Activated CD8-positive, alpha-beta memory T cell treated with anti-CD3 and anti-CD28 coated beads for 4 hours (primary cell): ENCODE data around the gene RMDN2.
"Not testable (repeated sequence)": the region's sequence is repeated elsewhere in the genome, so short reads cannot be mapped to it uniquely, and the experiment has no call there.

ENCODE experiments used
- DNase-seq, 2 donors: peaks; one replicate each; pipeline ENCODE4 v3.0.0-alpha.2; 2020; ENCODE audit warnings: low read depth in 2 of 2

Gene RMDN2

DNA sequence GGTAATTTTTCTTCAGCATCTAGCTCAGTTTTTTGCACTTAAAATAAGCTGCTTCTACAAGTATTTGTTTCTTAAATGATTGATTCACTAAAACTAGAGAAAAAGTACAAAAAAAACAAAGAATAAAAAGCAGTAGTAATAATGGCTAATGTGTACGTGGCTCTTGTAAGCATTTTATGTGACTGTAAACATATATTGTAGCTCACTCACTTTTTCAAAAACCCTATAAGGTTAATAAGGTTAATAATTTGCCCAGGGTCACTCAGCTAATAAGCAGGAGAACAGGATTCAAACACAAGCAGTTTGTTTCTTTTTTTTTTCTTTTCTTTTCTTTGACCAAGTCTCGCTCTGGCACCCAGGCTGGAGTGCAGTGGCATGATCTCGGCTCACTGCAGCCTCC is 67.5 kb downstream of the RMDN2 start:
- DNase-seq, result no peak

DNA sequence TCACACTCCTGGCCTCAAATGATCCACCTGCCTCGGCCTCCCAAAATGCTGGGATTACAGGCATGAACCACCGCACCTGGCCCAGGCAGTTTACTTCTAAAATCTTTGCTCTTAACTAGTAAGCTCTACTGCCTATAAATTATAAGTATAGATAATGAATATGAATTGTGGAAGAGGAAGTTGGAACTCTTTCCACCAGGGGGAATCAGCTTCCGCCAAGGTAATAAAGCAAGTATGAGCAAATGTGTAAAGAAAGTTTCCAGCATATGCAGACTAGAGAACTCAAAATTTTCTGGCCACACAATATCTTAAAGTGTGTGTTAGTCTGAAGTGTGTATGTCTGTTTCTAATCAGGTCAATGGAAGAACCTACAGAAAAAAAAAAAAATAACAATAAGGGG is 68.1 kb downstream of the RMDN2 start:
- no peak for DNase-seq

DNA sequence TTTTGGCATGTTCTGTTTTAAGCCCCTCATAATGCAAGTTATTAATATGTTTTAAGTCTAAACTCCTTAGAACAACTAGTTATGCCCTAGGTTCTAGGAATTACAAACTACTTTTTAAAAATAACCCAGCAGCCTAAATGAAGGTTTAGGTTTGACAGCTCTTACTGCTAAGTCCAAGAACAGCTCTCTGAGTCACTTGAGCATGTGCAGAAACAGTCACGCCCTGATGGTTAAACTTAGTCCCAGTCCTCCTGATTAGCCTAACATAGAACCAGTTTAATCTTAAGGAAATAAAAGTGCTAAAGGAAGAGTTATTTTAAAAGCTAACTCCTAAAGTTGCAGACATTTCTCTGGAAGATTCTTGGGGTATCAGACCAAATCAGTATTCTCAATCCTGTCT is 72.5 kb downstream of the RMDN2 start:
- no peak for DNase-seq

DNA sequence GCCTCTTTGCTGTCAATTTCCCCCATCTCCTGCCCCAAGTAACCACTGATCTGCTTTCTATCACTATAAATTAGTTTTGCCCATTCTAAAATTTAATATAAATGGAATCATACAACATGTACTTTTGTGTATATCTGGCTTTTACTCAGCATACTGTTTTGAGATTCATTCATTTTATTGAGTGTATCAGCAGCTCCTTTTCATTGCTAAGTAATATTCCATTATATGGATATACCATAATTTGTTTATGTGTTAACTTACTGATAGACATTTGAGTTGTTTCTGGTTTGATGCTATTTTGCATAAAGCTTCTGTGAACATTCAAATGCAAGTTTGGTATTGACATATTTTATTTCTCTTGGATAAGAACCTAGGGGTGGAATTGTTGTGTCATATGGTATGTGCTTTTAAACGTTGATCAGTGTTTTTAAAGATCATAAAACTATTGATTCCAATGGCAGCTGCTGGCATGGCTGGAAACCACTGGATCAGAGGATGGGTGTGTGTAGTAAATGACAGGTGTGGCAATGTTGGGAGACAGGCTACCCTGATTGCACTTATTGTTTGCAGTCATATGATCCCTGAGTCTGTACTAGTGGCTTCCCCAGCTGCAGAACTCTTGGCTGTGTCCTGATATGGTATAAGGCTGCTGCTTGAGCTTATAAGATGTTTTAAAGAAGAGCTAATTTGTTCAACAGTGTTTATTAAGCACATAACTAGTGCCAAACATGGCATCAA is 75.6 kb downstream of the RMDN2 start:
- DNase-seq, result no peak

DNA sequence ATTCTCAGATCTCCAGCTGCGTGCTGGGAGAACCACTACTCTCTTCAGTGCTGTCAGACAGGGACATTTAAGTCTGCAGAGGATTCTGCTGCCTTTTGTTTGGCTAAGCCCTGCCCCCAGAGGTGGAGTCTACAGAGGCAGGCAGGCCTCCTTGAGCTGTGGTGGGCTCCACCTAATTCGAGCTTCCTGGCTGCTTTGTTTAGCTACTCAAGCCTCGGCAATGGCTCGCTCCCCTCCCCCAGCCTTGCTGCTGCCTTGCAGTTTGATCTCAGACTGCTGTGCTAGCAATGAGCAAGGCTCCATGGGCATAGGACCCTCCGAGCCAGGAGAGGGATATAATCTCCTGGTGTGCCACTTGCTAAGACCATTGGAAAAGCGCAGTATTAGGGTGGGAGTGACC is 85.1 kb downstream of the RMDN2 start:
- DNase-seq, result not testable (repeated sequence)

DNA sequence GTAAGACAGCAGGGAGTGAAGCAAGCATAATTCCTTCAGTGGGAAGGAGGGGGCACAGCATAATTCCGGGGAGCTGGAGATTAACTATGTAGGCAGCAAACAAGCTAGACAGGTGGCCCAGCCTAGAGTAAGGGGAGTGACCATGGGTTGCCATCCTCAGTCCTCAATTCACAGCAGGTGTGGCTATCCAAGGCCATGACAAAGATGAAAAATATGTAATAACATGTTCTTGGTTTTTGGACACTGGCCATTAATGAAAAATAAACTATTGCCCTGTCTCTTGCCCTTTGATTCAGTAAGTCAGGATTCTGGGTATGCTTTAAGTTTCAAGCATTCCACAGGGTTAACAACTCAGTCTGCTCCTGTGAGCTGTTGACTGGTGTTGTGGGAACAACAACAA is 85.9 kb downstream of the RMDN2 start:
- no peak for DNase-seq

DNA sequence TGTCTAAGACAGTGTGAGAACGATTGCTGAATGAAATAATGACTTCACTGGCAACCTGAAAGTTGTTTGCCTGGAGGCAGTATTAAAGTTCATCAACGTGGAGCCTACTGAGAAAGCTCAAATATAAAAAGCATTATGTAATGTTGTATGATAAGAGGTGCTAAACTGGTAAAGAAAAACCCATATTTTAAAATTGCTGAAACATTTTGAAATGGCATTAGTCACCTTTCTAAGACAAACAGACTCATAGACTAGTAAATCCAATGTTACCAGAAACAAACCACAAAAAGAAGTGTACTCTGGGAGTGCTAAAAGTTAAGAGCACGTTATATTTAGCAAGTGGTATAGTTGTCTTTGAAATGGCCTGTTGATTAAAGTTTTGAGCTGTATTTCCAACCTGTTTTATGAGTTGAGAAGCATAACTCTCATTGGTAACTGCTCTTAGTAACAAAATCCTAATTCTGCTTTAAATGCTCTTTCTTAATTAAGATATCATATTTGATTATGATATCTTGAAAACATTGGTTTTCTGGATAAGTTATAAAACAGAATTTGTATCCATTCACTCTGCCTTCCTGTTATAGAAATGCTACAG is 88.2 kb downstream of the RMDN2 start:
- no peak for DNase-seq

DNA sequence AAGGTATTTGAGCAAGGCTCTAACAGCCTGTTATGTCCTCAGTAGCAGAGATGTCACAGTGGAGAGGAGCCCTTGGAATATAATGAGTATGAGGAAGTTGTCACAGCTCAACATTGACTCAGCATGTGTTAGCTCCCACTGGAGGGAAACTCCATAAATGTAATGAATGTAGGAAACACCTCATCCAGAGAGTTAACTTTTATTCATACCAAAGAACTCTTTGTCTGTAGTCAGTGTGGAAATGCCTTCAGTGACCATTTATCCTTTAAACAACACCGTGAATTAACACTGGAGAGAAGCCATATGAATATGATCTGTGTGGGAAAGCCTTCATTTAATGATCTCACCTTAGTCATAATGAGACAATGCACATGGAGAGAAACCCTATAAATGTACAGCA is 91.1 kb downstream of the RMDN2 start:
- no peak for DNase-seq

DNA sequence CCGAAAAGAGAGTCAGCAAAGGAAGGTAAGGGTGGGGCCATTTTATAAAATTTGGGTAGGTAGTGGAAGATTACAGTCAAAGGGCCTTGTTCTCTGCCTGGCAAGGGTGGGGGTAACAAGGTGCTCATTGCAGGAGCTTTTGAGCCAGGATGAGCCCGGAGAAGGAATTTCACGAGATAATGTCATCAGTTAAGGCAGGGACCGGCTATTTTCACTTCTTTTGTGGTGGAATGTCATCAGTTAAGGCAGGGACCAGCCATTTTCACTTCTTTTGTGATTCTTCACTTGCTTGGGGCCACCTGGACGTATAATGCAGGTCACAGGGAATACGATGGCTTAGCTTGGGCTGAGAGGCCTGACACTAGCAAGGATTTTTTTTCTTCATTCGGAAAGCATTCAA is 92.7 kb downstream of the RMDN2 start:
- no peak for DNase-seq

DNA sequence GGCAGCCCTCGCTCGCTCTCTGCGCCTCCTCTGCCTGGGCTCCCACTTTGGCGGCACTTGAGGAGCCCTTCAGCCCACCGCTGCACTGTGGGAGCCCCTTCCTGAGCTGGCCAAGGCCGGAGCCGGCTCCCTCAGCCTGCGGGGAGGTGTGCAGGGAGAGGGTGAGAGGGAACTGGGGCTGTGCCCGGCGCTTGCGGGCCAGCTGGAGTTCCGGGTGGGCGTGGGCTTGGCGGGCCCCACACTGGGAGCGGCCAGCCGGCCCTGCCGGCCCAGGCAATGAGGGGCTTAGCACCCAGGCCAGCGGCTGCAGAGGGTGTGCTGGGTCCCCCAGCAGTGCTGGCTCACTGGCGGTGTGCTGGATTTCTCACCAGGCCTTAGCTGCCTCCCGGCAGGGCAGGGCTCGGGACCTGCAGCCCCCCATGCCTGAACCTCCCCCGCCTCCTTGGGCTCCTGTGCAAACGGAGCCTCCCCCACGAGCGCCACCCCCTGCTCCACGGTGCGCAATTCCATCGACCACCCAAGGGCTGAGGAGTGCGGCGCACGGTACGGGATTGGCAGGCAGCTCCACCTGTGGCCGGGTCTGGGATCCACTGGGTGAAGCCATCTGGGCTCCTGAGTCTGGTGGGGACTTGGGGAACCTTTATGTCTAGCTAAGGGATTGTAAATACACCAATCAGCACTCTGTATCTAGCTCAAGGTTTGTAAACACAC is 95.4 kb downstream of the RMDN2 start:
- DNase-seq, result not testable (repeated sequence)

DNA sequence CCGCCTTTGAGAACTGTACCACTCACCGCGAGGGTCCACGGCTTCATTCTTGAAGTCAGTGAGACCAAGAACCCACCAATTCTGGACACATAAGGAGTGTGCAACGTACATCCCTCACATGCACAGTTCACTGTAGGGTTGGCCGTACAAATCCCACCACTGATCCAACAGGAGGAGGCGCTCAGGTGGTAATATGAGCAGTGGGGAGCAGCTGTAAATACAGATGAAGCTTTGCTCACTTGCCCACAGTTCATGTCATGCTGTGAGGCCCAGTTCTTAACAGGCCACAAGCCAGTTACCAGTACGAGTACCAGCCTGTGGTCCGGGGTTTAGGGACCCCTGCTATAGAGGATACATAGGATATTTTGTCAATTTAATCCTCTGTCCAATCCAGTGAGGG is 96.5 kb downstream of the RMDN2 start:
- no peak for DNase-seq

DNA sequence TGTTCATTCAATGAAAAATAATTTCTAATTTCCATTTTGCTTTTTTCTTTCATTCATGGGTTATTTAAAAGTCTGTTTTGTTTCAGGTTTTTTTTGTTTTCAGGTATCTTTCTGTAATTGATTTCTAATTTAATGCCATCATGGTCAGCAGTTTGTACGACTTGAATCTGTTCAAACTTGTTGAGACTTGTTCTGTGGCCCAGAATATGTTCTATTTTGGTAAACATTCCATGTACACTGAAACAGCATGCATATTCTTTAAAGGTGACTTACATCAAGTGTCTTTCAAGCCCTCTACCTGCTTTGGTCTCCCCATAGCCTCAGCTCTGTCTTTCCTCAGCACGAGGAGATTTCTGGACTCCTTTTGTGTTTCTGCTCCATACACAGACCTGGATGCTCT is 101.8 kb downstream of the RMDN2 start:
- no peak for DNase-seq

DNA sequence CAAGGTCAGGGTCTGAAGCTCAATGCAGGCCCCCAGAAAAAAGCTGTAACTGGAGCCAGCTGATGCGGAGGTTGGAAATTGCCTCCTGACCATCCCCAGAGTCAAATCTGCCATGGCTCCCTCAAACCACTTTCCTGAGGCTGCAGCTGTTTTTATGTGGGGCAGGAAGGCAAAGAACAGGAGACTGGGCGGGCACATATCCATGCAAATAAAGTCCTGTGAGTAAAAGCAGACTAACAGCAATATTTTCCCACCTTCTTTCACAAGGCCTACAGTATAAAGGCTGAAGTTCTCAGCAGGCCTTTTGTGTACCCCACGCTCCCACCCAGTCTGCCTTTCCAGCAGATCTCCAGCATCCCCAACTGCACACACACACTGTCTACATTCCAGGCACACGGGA is 103.7 kb downstream of the RMDN2 start:
- no peak for DNase-seq

DNA sequence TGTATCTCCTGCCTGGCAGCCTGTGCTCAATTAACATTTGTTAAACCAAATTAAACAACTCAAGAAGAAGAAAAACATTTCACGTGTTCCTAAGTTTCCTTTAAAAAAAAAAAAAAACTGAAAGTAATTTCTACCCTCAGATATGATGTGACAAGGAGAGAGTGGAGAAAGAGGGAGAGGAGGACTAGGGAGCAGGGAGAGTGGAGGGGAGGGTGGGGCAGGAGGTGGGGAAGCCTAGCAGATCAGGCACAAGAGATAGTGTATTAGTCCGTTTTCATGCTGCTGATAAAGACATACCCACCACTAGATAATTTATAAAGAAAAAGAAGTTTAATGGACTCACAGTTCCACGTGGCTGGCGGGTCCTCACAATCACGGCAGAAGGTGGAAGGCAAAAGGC is 104.4 kb downstream of the RMDN2 start:
- no peak for DNase-seq

DNA sequence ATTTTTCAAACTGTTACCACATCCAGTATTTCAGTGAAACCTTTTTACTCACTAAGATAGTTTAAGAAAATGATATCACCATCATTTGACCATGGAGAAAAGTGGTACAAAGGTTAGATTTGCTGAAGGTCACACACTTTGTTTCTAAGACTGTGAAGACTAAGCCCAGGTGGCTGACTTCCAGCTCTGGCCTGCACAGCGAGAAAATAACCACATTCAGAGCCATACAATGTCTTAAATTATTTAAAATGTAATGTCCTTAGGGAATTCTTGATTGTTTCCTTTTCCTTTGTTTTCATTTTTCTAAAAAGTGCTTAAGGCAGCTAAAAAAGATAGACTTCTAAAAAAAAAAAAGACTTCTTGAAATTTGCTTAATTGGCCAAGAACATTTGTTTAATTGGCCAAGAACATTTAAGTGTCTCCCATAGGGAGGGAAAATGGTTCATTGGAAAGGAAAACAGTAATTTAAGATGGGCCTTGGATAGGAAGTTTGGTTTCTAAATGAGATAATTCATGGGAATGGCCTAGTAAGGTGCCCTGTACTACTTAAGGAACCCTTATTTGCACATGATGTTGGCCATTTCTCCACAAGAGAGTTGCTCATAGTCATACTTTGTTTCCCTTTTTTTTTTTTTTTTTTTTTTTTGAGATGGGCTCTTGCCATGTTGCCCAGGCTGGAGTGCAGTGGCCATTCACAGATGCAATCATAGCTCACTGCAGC is 105.7 kb downstream of the RMDN2 start:
- DNase-seq, result no peak

DNA sequence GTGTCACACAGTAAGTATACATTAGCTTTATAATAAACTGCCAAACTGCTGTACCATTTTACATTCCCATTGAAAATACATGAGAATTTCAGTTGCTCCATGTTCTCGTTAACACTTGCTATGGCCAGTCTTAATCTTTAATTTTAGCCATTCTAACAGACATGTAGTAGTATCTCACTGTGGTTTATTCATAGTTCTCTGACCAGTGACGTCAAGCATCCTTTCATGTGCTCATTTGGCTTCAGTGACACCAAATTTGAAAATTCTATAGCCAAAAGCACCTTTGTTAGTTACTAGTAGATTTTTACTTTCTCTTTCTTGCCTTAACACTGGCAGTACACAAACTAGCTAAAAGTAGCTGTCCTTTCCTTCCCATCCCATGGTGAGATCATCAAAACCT is 107.9 kb downstream of the RMDN2 start:
- DNase-seq, result no peak

DNA sequence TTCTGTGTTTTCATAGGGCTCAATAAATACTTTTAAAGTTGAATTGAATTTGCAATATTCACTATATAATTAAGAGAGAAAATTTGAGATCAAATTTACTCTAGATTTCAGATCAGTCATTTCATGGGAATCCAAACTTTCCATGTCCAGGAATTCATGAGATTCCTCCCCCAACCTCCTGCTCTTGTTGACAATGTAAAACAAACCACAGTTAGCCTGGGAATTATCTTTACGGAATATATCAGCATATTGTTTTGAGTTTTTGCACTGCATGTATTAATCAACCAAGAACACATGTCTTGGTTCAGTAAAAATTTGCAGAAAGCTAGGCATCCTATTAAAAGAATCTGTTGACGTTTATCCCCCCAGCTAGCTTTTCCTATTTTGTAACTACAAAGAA is 108.6 kb downstream of the RMDN2 start:
- no peak for DNase-seq

DNA sequence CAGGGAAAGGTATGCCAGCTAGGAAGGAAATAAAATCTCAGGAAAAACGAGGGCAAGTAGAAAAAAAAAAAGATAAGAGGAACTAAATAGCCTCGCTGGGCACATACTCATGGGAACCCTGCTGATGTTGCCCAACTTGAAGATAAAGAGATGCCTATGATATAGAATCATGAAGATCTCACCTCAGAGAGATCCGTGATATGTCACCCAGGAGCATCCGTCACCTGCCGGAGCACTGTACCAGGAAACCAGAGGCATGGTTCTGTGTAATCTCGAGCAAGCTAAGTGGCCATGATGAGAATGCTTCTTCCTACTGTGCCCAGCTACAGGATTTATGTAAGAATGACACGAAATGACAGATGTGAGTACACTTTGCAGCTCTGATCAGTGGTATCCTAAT is 110.9 kb downstream of the RMDN2 start:
- DNase-seq, result no peak

DNA sequence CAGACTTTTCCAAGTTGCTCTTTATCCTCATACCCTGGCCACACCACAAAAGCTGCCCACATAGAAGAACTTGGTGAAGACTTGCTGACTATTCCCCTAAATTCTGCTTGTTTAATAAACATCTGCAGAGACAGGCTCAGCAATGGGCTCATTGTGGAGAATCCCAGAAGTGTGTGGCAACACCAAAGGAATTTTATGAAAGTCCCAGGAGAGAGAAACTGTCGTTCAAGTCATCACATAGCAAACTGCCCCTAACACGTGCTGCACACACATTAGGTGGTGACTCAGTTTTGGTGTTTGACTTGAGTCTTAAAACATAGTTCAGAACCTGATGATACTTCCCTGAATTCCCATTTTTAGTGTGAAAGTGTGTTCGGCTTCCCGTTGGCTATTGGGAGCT is 112.2 kb downstream of the RMDN2 start:
- no peak for DNase-seq

DNA sequence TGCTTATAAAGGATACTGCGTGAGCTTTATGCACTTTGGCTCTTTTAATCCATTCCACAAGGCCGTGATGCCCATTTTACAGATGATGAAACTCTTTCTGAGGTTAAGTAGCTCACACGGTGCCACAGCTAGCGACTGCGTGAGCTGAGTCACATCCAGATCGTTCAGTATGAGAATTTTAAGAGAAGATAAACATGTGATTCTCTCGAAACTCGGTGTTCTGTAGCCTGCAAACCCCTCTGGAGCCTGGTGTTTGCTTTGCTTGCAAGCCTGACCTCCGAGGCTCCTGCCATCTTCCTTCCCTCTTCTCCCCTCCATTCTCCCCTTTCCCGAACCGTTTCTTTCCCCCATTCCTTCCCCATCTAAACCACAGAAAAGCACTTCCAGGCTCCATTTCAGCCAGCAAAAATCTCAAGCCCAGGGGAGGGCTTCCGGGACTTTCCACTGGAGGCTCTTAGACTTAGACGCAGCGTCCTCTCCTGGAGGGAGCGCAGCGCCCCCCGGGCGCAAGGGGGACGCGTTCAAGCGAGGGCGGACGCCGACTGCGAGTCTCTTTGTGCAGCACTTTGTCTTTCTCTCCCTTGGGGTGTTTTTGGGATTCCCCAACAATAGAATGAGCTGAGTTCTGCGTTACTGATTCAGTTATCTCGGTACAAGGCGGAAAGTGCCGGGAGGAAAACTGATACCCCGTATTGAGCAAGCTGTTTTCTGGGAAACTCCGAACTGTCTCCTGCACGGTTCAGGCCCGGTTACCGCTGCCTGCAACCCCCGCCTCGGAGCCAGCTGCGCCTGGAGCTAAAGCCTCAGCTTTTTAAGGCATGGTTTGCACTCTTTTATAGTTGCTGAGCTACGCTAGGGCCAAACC is 112.9 kb downstream of the RMDN2 start:
- no peak for DNase-seq

DNA sequence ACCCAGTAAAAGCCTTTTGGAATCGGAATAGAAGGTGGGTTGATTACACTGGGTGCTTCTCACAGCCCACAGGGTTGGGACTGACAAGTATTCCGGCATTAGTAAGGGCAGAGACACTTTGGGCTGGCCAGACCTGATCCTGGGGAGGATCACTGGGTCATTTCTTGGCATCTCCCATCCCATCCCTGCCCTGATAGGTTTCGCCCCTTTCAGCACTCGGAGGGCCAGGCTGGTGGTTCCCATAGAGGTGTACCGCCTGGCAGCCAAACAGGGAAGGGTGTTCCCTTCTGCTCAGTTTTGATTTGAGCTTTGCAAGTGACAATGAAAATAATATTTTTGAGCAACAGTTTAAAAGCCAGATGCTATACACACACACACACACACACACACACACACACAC is 113.6 kb downstream of the RMDN2 start:
- DNase-seq, result no peak
